ENCODE results near the gene TFIP11. TPM values are rescaled to one million over a fixed set of nuclear protein-coding genes. Genes with fewer than 3 reads are reported as not detected.

The TFIP11 gene
- total and polyA plus RNA-seq, 9 of the 15 experiments (the other 6 are each of a cell fraction or from before 2014, with no cell fraction given): 11.5 to 38.1 (median 25.2) TPM

- Histone ChIP-seq H3K27ac (ENCODE audit: extremely low read depth, low read depth, low read length) (no peak overlapping the region), H3K4me2 (ENCODE audit: insufficient read depth, low read length) (no peak overlapping the region), H3K36me3 (ENCODE audit: control insufficient read depth, insufficient read depth, low read length) (peaks cover 43% of the 10 kb centered on the region), H3K4me3 (no peak overlapping the region), H3K79me2 (ENCODE audit: control insufficient read depth, insufficient read depth, low read length) (no peaks in the 10 kb centered on the region), H3K9ac (ENCODE audit: insufficient read depth in 1 of 2, low read depth in 2 of 2, low read length in 2 of 2) (no peak overlapping the region), H3K27me3 (ENCODE audit: control insufficient read depth in 2 of 2, insufficient read depth in 2 of 2, low read length in 2 of 2) (no peaks in the 10 kb centered on the region), H3K9me3 (replicated peaks; ENCODE audit: control insufficient read depth, insufficient read depth, low read depth, low read length) (no peaks in the 10 kb centered on the region), H2AFZ (ENCODE audit: low read depth, low read length) (no peak overlapping the region), H3K4me1 (replicated peaks in 1 of 2; ENCODE audit: control insufficient read depth in 2 of 2, insufficient read depth in 2 of 2, low read length in 2 of 2) (peaks cover 0 to 5% of the 10 kb centered on the region in 2 experiments; a peak in 3 of 5 replicates), H4K20me1 (replicated peaks; ENCODE audit: control insufficient read depth, insufficient read depth, low read length) (no peaks in the 10 kb centered on the region), H3K9me1 (ENCODE audit: control insufficient read depth, insufficient read depth, low read length) (no peaks in the 10 kb centered on the region)
- in situ Hi-C loops (cut with MboI) (no loop called here), intact Hi-C loops (cut with micrococcal nuclease) (no loop called here)
- CTCF ChIA-PET (ENCODE audit: low intra/inter-chr PET ratio): no interaction called here
- no TSS peak for BruUV-seq (replicated peaks)
- no peak for FAIRE-seq
- 90% methylated on average over 4 of the region's 4 CpGs for WGBS (ENCODE audit: insufficient coverage, low coverage, missing lambda C conversion rate)
- POLR2A ChIA-PET: interaction anchor here (1.5 to 2.3 kb wide), 3 partner anchors 9 to 14 kb away, joined by 5 to 8 read pairs (median 7); no protein-coding TSS in a partner anchor
- no peak for DNase-seq (ENCODE audit: extremely low read depth in 1 of 4, low spot score in 3 of 4)
- no peak for ATAC-seq
- TF ChIP-seq ZNF699 (CRISPR knock-in tag; IDR thresholded peaks at IDR 0.05; ENCODE audit: insufficient replicate concordance) (no peak), STAT6 (CRISPR knock-in tag; IDR thresholded peaks at IDR 0.05) (no peak), MXD1 (CRISPR knock-in tag; IDR thresholded peaks at IDR 0.05; ENCODE audit: borderline replicate concordance, poor library complexity, severe bottlenecking) (no peak), ZSCAN29 (IDR thresholded peaks at IDR 0.05) (no peak), CTBP1 (IDR thresholded peaks at IDR 0.05; ENCODE audit: borderline replicate concordance) (no peak), CUX1 (CRISPR knock-in tag; IDR thresholded peaks at IDR 0.05) (no peak), TAL1 (IDR thresholded peaks at IDR 0.05) (no peak), MXI1 (IDR thresholded peaks at IDR 0.05; ENCODE audit: low read depth, low read length) (no peak), ZNF766 (CRISPR knock-in tag; conservative IDR thresholded peaks at IDR 0.05) (no peak), XRCC3 (IDR thresholded peaks at IDR 0.05) (no peak), GATAD2B (IDR thresholded peaks at IDR 0.05; ENCODE audit: borderline replicate concordance) (no peak), GTF3C2 (IDR thresholded peaks at IDR 0.05; ENCODE audit: borderline replicate concordance, extremely low read depth, insufficient read length) (no peak)
Measured at GRCh38 chr22:26522592-26522991, 10.3 kb upstream of the TFIP11 start.
